Endothelial cell of umbilical vein (primary cell): Measurements from ENCODE around the gene SLC49A3. TPM values are rescaled to one million over a fixed set of nuclear protein-coding genes. Genes with fewer than 3 reads are reported as not detected.

Experiments used
- BruUV-seq: library from RNA; stranded (reverse); fragments of 400-500 nt; replicated peaks from 2 replicates; lab custom pipeline; 2021; lab: Mats Ljungman, UMichigan
- CTCF ChIA-PET: fragments of 300-600, 350-600 bp; sonication (Branson Sonifier 250); formaldehyde crosslinking; loops from one replicate; lab custom pipeline; 2021; ENCODE audit warnings: antibody characterized with exemption, inconsistent platforms; lab: Charles Lee
- POLR2A ChIA-PET: fragments of 300-600, 350-600 bp; sonication (Branson Sonifier 250); formaldehyde crosslinking; loops from one replicate; lab custom pipeline; 2021; ENCODE audit warnings: antibody characterized with exemption, inconsistent platforms; lab: Charles Lee
- DNase-seq: peaks from one replicate; pipeline ENCODE4 v3.0.0-alpha.2; 2011; ENCODE audit warnings: low read depth, low spot score
- FAIRE-seq: peaks from 2 replicates; lab custom pipeline; 2011; peaks lifted over from hg19 to GRCh38; lab: Jason Lieb, UNC
- H2AFZ ChIP-seq: 2 replicates; pipeline ENCODE4 v1.6.0; 2012; ENCODE audit warnings: low read depth, low read length, control low read depth, inconsistent platforms
- H3K27ac ChIP-seq: 2 replicates; pipeline ENCODE4 v1.5.1; 2011; ENCODE audit warnings: low read depth, mild to moderate bottlenecking, control low read depth, low read length, moderate library complexity; ENCODE audit not compliant: insufficient read depth
- H3K27me3 ChIP-seq, 2 experiments: 2 replicates each; pipeline versions ENCODE4 v1.6.0 to v1.6.1; 2011; ENCODE audit warnings: low read length in 2 of 2, mixed read lengths in 1 of 2; ENCODE audit not compliant: control insufficient read depth in 2 of 2, insufficient read depth in 2 of 2
- H3K36me3 ChIP-seq, 2 experiments: 2 replicates in 1 of 2; 3 replicates in 1 of 2; pipeline ENCODE4 v1.5.1; 2011; ENCODE audit warnings: low read length in 2 of 2, mild to moderate bottlenecking in 1 of 2, moderate library complexity in 1 of 2; ENCODE audit not compliant: control insufficient read depth in 2 of 2, insufficient read depth in 2 of 2; ENCODE audit errors: extremely low read depth in 1 of 2
- H3K4me1 ChIP-seq: 3 replicates; pipeline ENCODE4 v1.5.1; 2011; ENCODE audit warnings: mild to moderate bottlenecking, low read length; ENCODE audit not compliant: control insufficient read depth, insufficient read depth; ENCODE audit errors: extremely low read depth
- H3K4me2 ChIP-seq: 2 replicates; pipeline ENCODE4 v1.6.1; 2011; ENCODE audit warnings: low read length, control low read depth, mixed read lengths; ENCODE audit not compliant: insufficient read depth
- H3K4me3 ChIP-seq, 3 experiments: fragments of 200-600 bp in 1 of 3; sonication (generic), shearing (Covaris generic) in 1 of 3; replicated peaks in 1 of 3; 2 replicates each; pipeline ENCODE4 v1.5.1; 2011 to 2016; ENCODE audit warnings: control low read depth in 3 of 3, low read length in 3 of 3, mild to moderate bottlenecking in 2 of 3, inconsistent platforms in 1 of 3, low read depth in 1 of 3, moderate library complexity in 1 of 3; ENCODE audit not compliant: insufficient read depth in 1 of 3
- H3K79me2 ChIP-seq: 2 replicates; pipeline ENCODE4 v1.6.0; 2012; ENCODE audit warnings: low read length, inconsistent platforms; ENCODE audit not compliant: control insufficient read depth, insufficient read depth
- H3K9ac ChIP-seq: replicated peaks from 2 replicates; pipeline ENCODE3; 2011; ENCODE audit warnings: low read length, control low read depth; ENCODE audit not compliant: insufficient read depth; ENCODE audit errors: extremely low read depth
- H3K9me1 ChIP-seq: replicated peaks from 3 replicates; pipeline ENCODE4 v1.6.0; 2011; ENCODE audit warnings: mild to moderate bottlenecking, low read length; ENCODE audit not compliant: control insufficient read depth, insufficient read depth; ENCODE audit errors: extremely low read depth
- H3K9me3 ChIP-seq: replicated peaks from 2 replicates; pipeline ENCODE4 v1.5.1; 2012; ENCODE audit warnings: low read length, inconsistent platforms; ENCODE audit not compliant: control insufficient read depth, insufficient read depth
- H4K20me1 ChIP-seq: replicated peaks from 2 replicates; pipeline ENCODE3; 2011; ENCODE audit warnings: mild to moderate bottlenecking, low read length; ENCODE audit not compliant: control insufficient read depth, insufficient read depth; ENCODE audit errors: extremely low read depth
- EZH2 ChIP-seq: IDR thresholded peaks from 2 replicates; pipeline ENCODE4 v1.6.1; 2012; ENCODE audit warnings: borderline replicate concordance, low read depth, mild to moderate bottlenecking, moderate library complexity, low read length, inconsistent platforms; ENCODE audit not compliant: severe bottlenecking
- FOS ChIP-seq: IDR thresholded peaks from 2 replicates; pipeline ENCODE4 v1.6.1; 2011; ENCODE audit warnings: mild to moderate bottlenecking, low read length, moderate library complexity, borderline replicate concordance; ENCODE audit not compliant: insufficient read depth
- GATA2 ChIP-seq: IDR thresholded peaks from 2 replicates; pipeline ENCODE4 v1.7.0; 2011; ENCODE audit warnings: low read depth, mild to moderate bottlenecking, moderate library complexity, mixed read lengths, low read length; ENCODE audit not compliant: insufficient read length, insufficient read depth
- JUN ChIP-seq: IDR thresholded peaks from 2 replicates; pipeline ENCODE4 v1.6.1; 2011; ENCODE audit warnings: borderline replicate concordance, low read depth; ENCODE audit not compliant: insufficient read length, insufficient read depth
- MYC ChIP-seq: IDR thresholded peaks from one replicate; pipeline ENCODE4 v1.6.1; 2011; ENCODE audit warnings: mild to moderate bottlenecking, low read depth, low read length
- POLR2A ChIP-seq: IDR thresholded peaks from 2 replicates; pipeline ENCODE4 v1.6.1; 2012; ENCODE audit warnings: low read depth, mild to moderate bottlenecking, control low read depth, low read length
- POLR2AphosphoS5 ChIP-seq: IDR thresholded peaks from 2 replicates; pipeline ENCODE4 v1.6.1; 2012; ENCODE audit warnings: low read depth, mild to moderate bottlenecking, control low read depth, low read length, moderate library complexity; ENCODE audit not compliant: insufficient read depth
- dilution Hi-C: fragments of 300-500 bp; cut with MboI; formaldehyde crosslinking; loops from one replicate; pipeline ENCODE4 v1.15.0; 2019; ENCODE audit warnings: low sequenced_read_pairs; ENCODE audit not compliant: extremely low pct_ligation_motif_present
- intact Hi-C: fragments of 100-400 bp; cut with micrococcal nuclease; formaldehyde crosslinking; loops from one replicate; pipeline ENCODE4 v1.10.0; 2022
- polyA plus RNA-seq, 4 experiments: library from polyadenylated mRNA; depleted of rRNA in 3 of 4; stranded (reverse) in 3 of 4; unstranded in 1 of 4; fragments of >200 nt; gene quantifications; 2 replicates each; pipeline versions ENCODE4 v1.2.1 to v1.2.3, GENCODE V29; 2011 to 2012; ENCODE audit warnings: missing spikeins in 1 of 4
- total RNA-seq: library from RNA; stranded (reverse); gene quantifications from 2 replicates; pipeline ENCODE4 v1.2.3, GENCODE V29; 2021
- TF ChIP-seq, protein P1 (sequence below): IDR thresholded peaks from 2 replicates; pipeline ENCODE4 v1.6.1; 2011; ENCODE audit not compliant: insufficient read depth, insufficient read length
- TF ChIP-seq, protein P2 (sequence below), 2 donors: IDR thresholded peaks; 1 replicate in 1 of 2; 2 replicates in 1 of 2; pipeline ENCODE4 v1.5.1; 2011; ENCODE audit warnings: low read length in 2 of 2, mild to moderate bottlenecking in 2 of 2, moderate library complexity in 2 of 2, control low read depth in 1 of 2, inconsistent platforms in 1 of 2, low read depth in 1 of 2; ENCODE audit not compliant: insufficient read depth in 1 of 2; ENCODE audit errors: extremely low read depth in 1 of 2

The SLC49A3 gene
- total and polyA plus RNA-seq, 2 donors (not counting 3 experiments of a cell fraction or from before 2014, with no cell fraction given) = 4.2 to 11.5 TPM

DNA sequence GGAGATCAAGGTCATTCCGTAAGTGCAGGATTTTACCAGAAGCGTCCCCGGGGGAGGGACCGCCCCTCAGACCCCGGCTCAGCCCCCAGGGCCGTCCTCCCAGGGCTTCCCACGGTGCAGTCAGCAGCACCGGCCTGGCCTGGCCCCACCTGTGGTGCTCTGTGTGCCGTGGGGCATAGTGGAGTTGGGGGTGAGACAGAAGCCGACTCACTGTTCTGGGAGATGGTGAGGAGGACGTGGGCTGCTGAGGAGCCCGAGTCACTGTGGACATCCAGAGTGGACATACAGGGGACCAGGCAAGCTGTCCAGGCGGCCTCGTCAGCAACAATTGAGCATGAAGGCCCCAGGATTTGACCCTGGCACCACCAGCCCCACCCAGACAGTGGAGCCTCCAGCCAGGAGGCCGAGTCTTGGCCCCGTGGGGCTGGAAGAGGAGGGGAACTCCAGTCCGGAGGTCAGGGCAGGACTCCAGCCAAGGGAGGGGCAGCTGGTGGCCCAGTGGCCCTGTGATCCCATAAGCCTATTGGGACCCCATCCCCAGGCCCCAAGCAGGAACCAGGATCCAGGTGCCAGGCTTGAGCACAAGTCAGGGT is 34.0 kb downstream of the SLC49A3 start:
- no peaks in the 10 kb centered on the region for H3K4me1 ChIP-seq
- no peaks in the 10 kb centered on the region for H3K27me3 ChIP-seq
- no peak overlapping the region for H3K4me2 ChIP-seq
- ChIA-PET POLR2A (no interaction called here), CTCF (no interaction called here)
- dilution Hi-C loops (no loop called here), intact Hi-C loops (no loop called here)
- FAIRE-seq (no peak), DNase-seq (no peak)
- H2AFZ ChIP-seq = no peak overlapping the region
- H3K9me1 ChIP-seq = no peaks in the 10 kb centered on the region
- H3K4me3 ChIP-seq = no peak overlapping the region
- no peaks in the 10 kb centered on the region for H3K79me2 ChIP-seq
- no peaks in the 10 kb centered on the region for H3K36me3 ChIP-seq
- no peaks in the 10 kb centered on the region for H4K20me1 ChIP-seq
- H3K27ac ChIP-seq = no peak overlapping the region
- no peak for TF ChIP-seq POLR2AphosphoS5
- TF ChIP-seq MYC = no peak
- no peak for TF ChIP-seq GATA2
- TF ChIP-seq FOS = no peak
- no peak for TF ChIP-seq JUN
- no peak for TF ChIP-seq POLR2A
- TF ChIP-seq, protein P1, sequence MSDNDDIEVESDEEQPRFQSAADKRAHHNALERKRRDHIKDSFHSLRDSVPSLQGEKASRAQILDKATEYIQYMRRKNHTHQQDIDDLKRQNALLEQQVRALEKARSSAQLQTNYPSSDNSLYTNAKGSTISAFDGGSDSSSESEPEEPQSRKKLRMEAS = no peak
- TF ChIP-seq, protein P2, sequence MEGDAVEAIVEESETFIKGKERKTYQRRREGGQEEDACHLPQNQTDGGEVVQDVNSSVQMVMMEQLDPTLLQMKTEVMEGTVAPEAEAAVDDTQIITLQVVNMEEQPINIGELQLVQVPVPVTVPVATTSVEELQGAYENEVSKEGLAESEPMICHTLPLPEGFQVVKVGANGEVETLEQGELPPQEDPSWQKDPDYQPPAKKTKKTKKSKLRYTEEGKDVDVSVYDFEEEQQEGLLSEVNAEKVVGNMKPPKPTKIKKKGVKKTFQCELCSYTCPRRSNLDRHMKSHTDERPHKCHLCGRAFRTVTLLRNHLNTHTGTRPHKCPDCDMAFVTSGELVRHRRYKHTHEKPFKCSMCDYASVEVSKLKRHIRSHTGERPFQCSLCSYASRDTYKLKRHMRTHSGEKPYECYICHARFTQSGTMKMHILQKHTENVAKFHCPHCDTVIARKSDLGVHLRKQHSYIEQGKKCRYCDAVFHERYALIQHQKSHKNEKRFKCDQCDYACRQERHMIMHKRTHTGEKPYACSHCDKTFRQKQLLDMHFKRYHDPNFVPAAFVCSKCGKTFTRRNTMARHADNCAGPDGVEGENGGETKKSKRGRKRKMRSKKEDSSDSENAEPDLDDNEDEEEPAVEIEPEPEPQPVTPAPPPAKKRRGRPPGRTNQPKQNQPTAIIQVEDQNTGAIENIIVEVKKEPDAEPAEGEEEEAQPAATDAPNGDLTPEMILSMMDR (IDR thresholded peaks at IDR 0.05; ENCODE audit: extremely low read depth in 1 of 2, insufficient read depth in 1 of 2, low read depth in 1 of 2, low read length in 2 of 2) = no peak
- no peak for TF ChIP-seq EZH2
- no peaks in the 10 kb centered on the region for H3K9me3 ChIP-seq
- no TSS peak for BruUV-seq
- no peak overlapping the region for H3K9ac ChIP-seq
